ENCODE measurements around the gene BDH2. TPM values are rescaled to one million over a fixed set of nuclear protein-coding genes. Genes with fewer than 3 reads are reported as not detected.

Gene BDH2
- total RNA-seq, 1 experiment from 2014 or later = 40.2 TPM

- no peaks in the 10 kb centered on the region; the same call in 1 of the 2 replicates for H3K79me2 ChIP-seq (ENCODE audit: insufficient read depth, low read length)
- H4K8ac ChIP-seq (replicated peaks; ENCODE audit: insufficient read length, low read depth, low read length) = no peak overlapping the region
- no peak overlapping the region for H3K4me3 Mint-ChIP-seq
- H3K27ac ChIP-seq (ENCODE audit: insufficient read length, low read depth, low read length) = no peak overlapping the region
- no peak overlapping the region for H3T11ph ChIP-seq (ENCODE audit: low read length)
- no peak overlapping the region for H2BK20ac ChIP-seq (ENCODE audit: low read depth, low read length, poor library complexity, severe bottlenecking)
- DNase-seq = peak; percentile 41
- no peak overlapping the region for H3K9ac ChIP-seq (ENCODE audit: extremely low read depth, insufficient read length, low read length)
- no peaks in the 10 kb centered on the region for H3K27me3 Mint-ChIP-seq (ENCODE audit: low read depth)
- no peak overlapping the region for H3K14ac ChIP-seq (ENCODE audit: insufficient read depth, low read length)
- peaks cover 9% of the 10 kb centered on the region in 2 experiments for H3K4me1 Mint-ChIP-seq
- no peaks in the 10 kb centered on the region for H3K36me3 Mint-ChIP-seq (ENCODE audit: insufficient read depth in 1 of 3, low read depth in 3 of 3)
- H3K23me2 ChIP-seq (ENCODE audit: insufficient read length, low read depth, low read length, poor library complexity, severe bottlenecking) = no peaks in the 10 kb centered on the region
- no peak overlapping the region for H3K18ac ChIP-seq (ENCODE audit: insufficient read length, low read depth, low read length)
- H3K4me1 ChIP-seq (ENCODE audit: insufficient read depth, low read length) = no peaks in the 10 kb centered on the region
- H3K27ac Mint-ChIP-seq = no peak overlapping the region
- no peak overlapping the region for H2AFZ ChIP-seq (ENCODE audit: low read length)
- H2BK15ac ChIP-seq (ENCODE audit: low read depth, low read length) = no peak overlapping the region
- no peaks in the 10 kb centered on the region for H3K79me1 ChIP-seq (ENCODE audit: insufficient read depth, low read depth, low read length, poor library complexity, severe bottlenecking)
- peak; percentile 82 for TF ChIP-seq CTCF (conservative IDR thresholded peaks at IDR 0.05)
- no peaks in the 10 kb centered on the region for H4K20me1 ChIP-seq (ENCODE audit: control insufficient read depth, insufficient read depth, insufficient read length)
- no peak overlapping the region for H3K4me2 ChIP-seq (ENCODE audit: insufficient read depth, insufficient read length, low read length)
- no peaks in the 10 kb centered on the region for H3K27me3 ChIP-seq (ENCODE audit: insufficient read depth, low read length)
- no peak overlapping the region for H3K4ac ChIP-seq (ENCODE audit: low read depth, low read length)
- H3K56ac ChIP-seq (ENCODE audit: insufficient read length, low read depth, low read length) = no peak overlapping the region
- no peak overlapping the region for H2BK120ac ChIP-seq (ENCODE audit: low read depth, low read length, poor library complexity, severe bottlenecking)
- no peak overlapping the region for H4K91ac ChIP-seq (ENCODE audit: insufficient read length, low read depth, low read length)
- no peak overlapping the region for H2BK12ac ChIP-seq (ENCODE audit: insufficient read length, low read depth, low read length)
- H3K23ac ChIP-seq (ENCODE audit: insufficient read length, low read depth, low read length) = no peak overlapping the region
- H2BK5ac ChIP-seq (ENCODE audit: insufficient read length, low read length) = no peak overlapping the region
- H2AK5ac ChIP-seq (ENCODE audit: insufficient read length, low read length) = no peak overlapping the region
- no peak overlapping the region for H4K5ac ChIP-seq (ENCODE audit: insufficient read length, low read depth, low read length)
- H3K9me3 Mint-ChIP-seq = no peaks in the 10 kb centered on the region
- H3K9me3 ChIP-seq (ENCODE audit: control insufficient read depth, low read depth, low read length) = no peaks in the 10 kb centered on the region
- no CpG with 5 or more reads among the region's 5 CpGs for WGBS (ENCODE audit: extremely low coverage, insufficient read length, low lambda C conversion rate)
Observed at GRCh38 chr4:103046416-103047290, 53.0 kb downstream of the BDH2 start.

Measured in H9 (cell line).